GM12878 (cell line): ENCODE results near the gene MAGT1. TPM values are rescaled to one million over a fixed set of nuclear protein-coding genes. Genes with fewer than 3 reads are reported as not detected.

Experiments
- ATAC-seq: fragments of 200-7000 bp; cut with Tn5 transposase; 3 replicates; pipeline ENCODE4 v1.9.1; 2020; ENCODE audit warnings: mild to moderate bottlenecking, moderate library complexity
- BruUV-seq: library from RNA; stranded (reverse); fragments of 400-500 nt; replicated peaks from 2 replicates; lab custom pipeline; 2021; lab: Mats Ljungman, UMichigan
- CTCF ChIA-PET: fragments of 300-600 bp; sonication (Branson Sonifier 250); formaldehyde crosslinking; extraction: SDS; loops from one replicate; lab custom pipeline; 2021; ENCODE audit warnings: inconsistent platforms; lab: Yijun Ruan, JAX
- POLR2A ChIA-PET: fragments of 350-600 bp; formaldehyde crosslinking; extraction: SDS; loops from one replicate; lab custom pipeline; 2021; ENCODE audit warnings: inconsistent platforms; lab: Charles Lee
- RAD21 ChIA-PET: fragments of 300-600 bp; sonication (Branson Sonifier 250); formaldehyde crosslinking; loops from one replicate; lab custom pipeline; 2023; ENCODE audit warnings: antibody characterized with exemption; ENCODE audit not compliant: unreplicated experiment; lab: Charles Lee
- SMC1A ChIA-PET: fragments of 300-600 bp; sonication (Branson Sonifier 250); formaldehyde crosslinking; loops from one replicate; lab custom pipeline; 2023; ENCODE audit not compliant: unreplicated experiment, uncharacterized antibody; lab: Charles Lee
- DNase-seq: peaks from one replicate; pipeline ENCODE4 v3.0.0-alpha.2; 2011; ENCODE audit warnings: low read depth, low spot score
- FAIRE-seq: peaks from 3 replicates; lab custom pipeline; 2011; peaks lifted over from hg19 to GRCh38; lab: Jason Lieb, UNC
- H2AFZ ChIP-seq: 2 replicates; pipeline ENCODE4 v1.6.0; 2011; ENCODE audit warnings: low read depth, low read length, control low read depth; ENCODE audit not compliant: control insufficient read depth
- H3K27ac ChIP-seq: 2 replicates; pipeline ENCODE4 v1.5.1; 2011; ENCODE audit warnings: control low read depth; ENCODE audit not compliant: control insufficient read depth, insufficient read depth
- H3K27me3 ChIP-seq, 2 experiments: replicated peaks in 1 of 2; 2 replicates each; pipeline versions ENCODE4 v1.6.0 to v1.6.1; 2011; ENCODE audit warnings: low read length in 1 of 2; ENCODE audit not compliant: control insufficient read depth in 2 of 2, insufficient read depth in 2 of 2
- H3K36me3 ChIP-seq, 2 experiments: 2 replicates each; pipeline ENCODE4 v1.5.1; 2011; ENCODE audit warnings: low read length in 1 of 2; ENCODE audit not compliant: control insufficient read depth in 2 of 2, insufficient read depth in 2 of 2
- H3K4me1 ChIP-seq: 2 replicates; pipeline ENCODE4 v1.6.1; 2011; ENCODE audit warnings: mild to moderate bottlenecking, low read length, moderate library complexity, mixed read lengths; ENCODE audit not compliant: control insufficient read depth, insufficient read depth
- H3K4me2 ChIP-seq: 2 replicates; pipeline ENCODE4 v1.6.0; 2011; ENCODE audit warnings: control low read depth; ENCODE audit not compliant: control insufficient read depth, insufficient read depth
- H3K4me3 ChIP-seq: fragments of 200-600 bp; sonication (generic); 2 replicates; pipeline ENCODE4 v1.5.1; 2016
- H3K79me2 ChIP-seq: 2 replicates; pipeline ENCODE4 v1.6.0; 2011; ENCODE audit warnings: low read length; ENCODE audit not compliant: control insufficient read depth, insufficient read depth
- H3K9ac ChIP-seq: 2 replicates; pipeline ENCODE4 v1.8.0; 2011; ENCODE audit warnings: low read length, control low read depth, mixed read lengths; ENCODE audit not compliant: control insufficient read depth, insufficient read depth
- H3K9me3 ChIP-seq: replicated peaks from 3 replicates; pipeline ENCODE4 v1.5.1; 2011; ENCODE audit warnings: mild to moderate bottlenecking, low read length; ENCODE audit not compliant: control insufficient read depth, insufficient read depth
- H4K20me1 ChIP-seq: 2 replicates; pipeline ENCODE4 v1.6.0; 2011; ENCODE audit not compliant: control insufficient read depth, insufficient read depth
- NFYB ChIP-seq: IDR thresholded peaks from 2 replicates; pipeline ENCODE4 v1.6.1; 2011; ENCODE audit warnings: low read depth, mild to moderate bottlenecking, low read length, improper control_type of control experiment, moderate library complexity; ENCODE audit not compliant: insufficient read depth
- RUNX3 ChIP-seq: IDR thresholded peaks from 2 replicates; pipeline ENCODE4 v1.6.1; 2012; ENCODE audit warnings: low read length, inconsistent platforms
- SKIL ChIP-seq: fragments of 450-650 bp; IDR thresholded peaks from 2 replicates; pipeline ENCODE4 v1.6.1; 2017; ENCODE audit warnings: mild to moderate bottlenecking, low read depth, inconsistent platforms; ENCODE audit not compliant: poor library complexity, severe bottlenecking
- USF1 ChIP-seq: IDR thresholded peaks from 2 replicates; pipeline ENCODE4 v1.6.1; 2011; ENCODE audit warnings: borderline replicate concordance, low read depth, mild to moderate bottlenecking, moderate library complexity, mixed read lengths, low read length; ENCODE audit not compliant: insufficient read depth; ENCODE audit errors: extremely low read length
- USF2 ChIP-seq: IDR thresholded peaks from 2 replicates; pipeline ENCODE4 v1.6.1; 2011; ENCODE audit warnings: low read depth, low read length, improper control_type of control experiment, borderline replicate concordance
- ZNF384 ChIP-seq: IDR thresholded peaks from 2 replicates; pipeline ENCODE4 v1.6.1; 2012; ENCODE audit warnings: low read depth, mild to moderate bottlenecking, low read length, improper control_type of control experiment, borderline replicate concordance
- WGBS: methylation state at CpG from one replicate; pipeline ENCODE4 v1.1.6; 2016; ENCODE audit warnings: low lambda C conversion rate; ENCODE audit not compliant: insufficient replicate concordance, insufficient coverage; ENCODE audit errors: missing lambda C conversion rate; 5-methylcytosine and 5-hydroxymethylcytosine counted together
- in situ Hi-C: fragments of 300-500 bp; cut with MboI; formaldehyde crosslinking; loops from 9 replicates; pipeline ENCODE4 v1.14.3; 2018; ENCODE audit warnings: mixed read lengths
- intact Hi-C: fragments of 100-400 bp; cut with micrococcal nuclease; formaldehyde crosslinking; loops from one replicate; pipeline ENCODE4 v1.14.2; 2022; ENCODE audit not compliant: unreplicated experiment
- polyA plus RNA-seq, 11 experiments: library from polyadenylated mRNA; depleted of rRNA in 4 of 11; unstranded in 6 of 11; stranded (reverse) in 5 of 11; fragments of >200 nt; fragmentation: Nextera tagmentation in 4 of 11; fragmentation: Illumina TruSeq in 1 of 11; extraction: Ambion mirVana in 4 of 11; extraction: Trizol in 1 of 11; gene quantifications; 1 replicate in 1 of 11; 2 replicates in 10 of 11; pipeline versions ENCODE4 v1.2.1 to v1.2.3, GENCODE V29; 2011 to 2016; ENCODE audit warnings: inconsistent platforms in 2 of 11, missing spikeins in 2 of 11, low read depth in 1 of 11
- total RNA-seq, 4 experiments: library from RNA; depleted of rRNA in 3 of 4; stranded (reverse); fragments of >200 nt in 3 of 4; fragmentation: Illumina TruSeq in 1 of 4; extraction: Trizol in 1 of 4; gene quantifications; 2 replicates each; pipeline versions ENCODE4 v1.2.1 to v1.2.3, GENCODE V29; 2013 to 2021

The MAGT1 gene
- total and polyA plus RNA-seq, 10 of the 15 experiments (the other 5 are each of a cell fraction or from before 2014, with no cell fraction given): 28.0 to 59.1 (median 47.9) TPM

- TF ChIP-seq SKIL: no peak
- no peak for TF ChIP-seq NFYB
Measured at GRCh38 chrX:77930581-77930980, 35.3 kb upstream of the MAGT1 start (continued).

GRCh38 chrX:77925764-77926163 lies 30.5 kb upstream of the MAGT1 start:
- ChIA-PET CTCF (no interaction called here), SMC1A (interaction anchor here (1.5 kb wide), 1 partner anchor 17 kb away, joined by 4 read pairs; no protein-coding TSS in a partner anchor), RAD21 (no interaction called here), POLR2A (interaction anchor here (1.1 kb wide), 1 partner anchor 12 kb away, joined by 3 read pairs; no protein-coding TSS in a partner anchor)
- FAIRE-seq (peak; percentile 44), DNase-seq (no peak), ATAC-seq (peak; percentile 63)
- in situ Hi-C loops (no loop called here), intact Hi-C loops (no loop called here)
- TF ChIP-seq USF1: no peak
- peak; percentile 10; the same call in 1 of the 2 replicates for TF ChIP-seq RUNX3
- TF ChIP-seq USF2: no peak
- TF ChIP-seq ZNF384: peak; percentile 66; the same call in 1 of the 2 replicates
- H3K27ac ChIP-seq: no peak overlapping the region
- no peaks in the 10 kb centered on the region for H3K9me3 ChIP-seq
- H4K20me1 ChIP-seq: no peaks in the 10 kb centered on the region
- 0 out of 2 replicates have a peak overlapping the region, but pooled peaks have one; percentile 41 for H3K4me2 ChIP-seq
- H3K27me3 ChIP-seq: no peaks in the 10 kb centered on the region
- H3K9ac ChIP-seq: no peak overlapping the region; the same call in 1 of the 2 replicates
- no peak overlapping the region for H3K4me3 ChIP-seq
- H3K36me3 ChIP-seq: no peaks in the 10 kb centered on the region
- H3K79me2 ChIP-seq: no peaks in the 10 kb centered on the region; the same call in 1 of the 2 replicates
- 16% methylated on average over 3 of the region's 3 CpGs for WGBS
- no peaks in the 10 kb centered on the region for H3K4me1 ChIP-seq
- BruUV-seq: no TSS peak
- H2AFZ ChIP-seq: no peak overlapping the region
